Esophagus (tissue), 2 donors: ENCODE results near the gene THEMIS2. TPM values are rescaled to one million over a fixed set of nuclear protein-coding genes. Genes with fewer than 3 reads are reported as not detected.
"Not testable (repeated sequence)": the region's sequence is repeated elsewhere in the genome, so short reads cannot be mapped to it uniquely, and the experiment has no call there.

Source experiments
- H3K27ac ChIP-seq, 2 donors: one replicate each; pipeline ENCODE4 v1.5.1; 2013; ENCODE audit warnings: low read depth in 2 of 2, mild to moderate bottlenecking in 2 of 2, inconsistent platforms in 1 of 2, low read length in 1 of 2, moderate library complexity in 1 of 2
- H3K27me3 ChIP-seq, 2 donors: one replicate each; pipeline ENCODE4 v1.6.1; 2013; ENCODE audit warnings: low read length in 2 of 2, control low read depth in 1 of 2, mild to moderate bottlenecking in 1 of 2; ENCODE audit not compliant: insufficient read depth in 2 of 2, control insufficient read depth in 1 of 2
- H3K36me3 ChIP-seq, 2 donors: one replicate each; pipeline ENCODE4 v1.6.1; 2013; ENCODE audit warnings: low read length in 1 of 2; ENCODE audit not compliant: control insufficient read depth in 2 of 2, insufficient read depth in 2 of 2
- H3K4me1 ChIP-seq, 2 donors: one replicate each; pipeline ENCODE4 v1.6.1; 2013; ENCODE audit warnings: low read length in 1 of 2; ENCODE audit not compliant: control insufficient read depth in 2 of 2, insufficient read depth in 2 of 2
- H3K4me3 ChIP-seq, 2 donors: one replicate each; pipeline ENCODE4 v1.5.1; 2013; ENCODE audit warnings: low read length in 2 of 2, mild to moderate bottlenecking in 2 of 2, low read depth in 1 of 2, moderate library complexity in 1 of 2
- H3K9me3 ChIP-seq, 2 donors: one replicate each; pipeline ENCODE4 v1.6.1; 2013; ENCODE audit warnings: mild to moderate bottlenecking in 2 of 2, low read depth in 1 of 2, low read length in 1 of 2, moderate library complexity in 1 of 2; ENCODE audit not compliant: control insufficient read depth in 2 of 2, insufficient read depth in 1 of 2
- WGBS, 2 donors: extraction: QIAGEN DNeasy Blood & Tissue Kit; methylation state at CpG; one replicate each; pipeline ENCODE4 v1.1.7; 2013; 5-methylcytosine and 5-hydroxymethylcytosine counted together
- polyA plus RNA-seq, 2 donors: library from polyadenylated mRNA; stranded (reverse); fragments of 200-250 nt; gene quantifications; one replicate each; pipeline ENCODE4 v1.2.3, GENCODE V29; 2013
- donor health status: healthy with polysubstance abuse.
- donor health status: Bipolar disorder and iron deficiency.

THEMIS2 gene
- polyA plus RNA-seq, 2 donors, result 2.5 to 2.7 TPM

DNA sequence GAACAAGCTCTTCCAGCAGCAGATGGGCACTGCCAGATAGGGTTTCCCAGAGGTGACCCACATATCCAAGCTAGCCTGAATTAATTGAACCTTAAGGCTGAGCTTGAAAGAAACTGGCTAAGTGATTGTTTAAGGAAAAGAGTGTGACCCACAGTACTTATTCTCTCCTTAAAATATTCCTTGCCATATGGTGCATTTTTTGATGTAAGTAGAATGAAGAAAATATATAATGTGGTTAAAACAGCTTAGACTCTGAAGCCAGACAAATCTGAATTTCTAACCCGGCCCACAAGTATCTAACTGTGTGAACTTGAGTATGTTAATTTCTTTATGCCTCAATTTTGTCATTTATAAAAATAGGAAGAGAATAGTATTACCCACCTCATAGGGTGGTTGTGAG, 36.8 kb upstream of the THEMIS2 start:
- H3K27me3 ChIP-seq, result no peaks in the 10 kb centered on the region
- H3K36me3 ChIP-seq, result peaks cover 2 to 3% of the 10 kb centered on the region in 2 donors
- H3K9me3 ChIP-seq, result no peaks in the 10 kb centered on the region
- H3K27ac ChIP-seq, result no peak overlapping the region
- 93 to 98% methylated on average over 1 of the region's 1 CpG for whole genome bisulfite sequencing, 2 donors
- H3K4me1 ChIP-seq, result no peaks in the 10 kb centered on the region
- no peak overlapping the region for H3K4me3 ChIP-seq

DNA sequence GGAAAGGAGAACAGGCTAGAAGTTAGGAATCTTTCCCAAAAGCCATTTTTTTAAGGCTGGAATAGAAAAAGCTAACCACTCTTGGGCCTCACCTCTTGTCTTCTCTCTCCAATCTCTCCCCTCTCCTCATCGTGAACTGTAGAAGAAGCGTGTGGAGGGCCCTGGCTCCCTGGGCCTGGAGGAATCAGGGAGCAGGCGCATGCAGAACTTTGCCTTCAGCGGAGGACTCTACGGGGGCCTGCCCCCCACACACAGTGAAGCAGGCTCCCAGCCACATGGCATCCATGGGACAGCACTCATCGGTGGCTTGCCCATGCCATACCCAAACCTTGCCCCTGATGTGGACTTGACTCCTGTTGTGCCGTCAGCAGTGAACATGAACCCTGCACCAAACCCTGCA, 22.4 kb upstream of the THEMIS2 start:
- Histone ChIP-seq H3K36me3 (peaks cover 11 to 18% of the 10 kb centered on the region in 2 donors), H3K9me3 (no peaks in the 10 kb centered on the region), H3K4me1 (no peaks in the 10 kb centered on the region), H3K27ac (no peak overlapping the region), H3K4me3 (no peak overlapping the region), H3K27me3 (no peaks in the 10 kb centered on the region)
- WGBS, 2 donors, result 97 to 98% methylated on average over 7 of the region's 7 CpGs

DNA sequence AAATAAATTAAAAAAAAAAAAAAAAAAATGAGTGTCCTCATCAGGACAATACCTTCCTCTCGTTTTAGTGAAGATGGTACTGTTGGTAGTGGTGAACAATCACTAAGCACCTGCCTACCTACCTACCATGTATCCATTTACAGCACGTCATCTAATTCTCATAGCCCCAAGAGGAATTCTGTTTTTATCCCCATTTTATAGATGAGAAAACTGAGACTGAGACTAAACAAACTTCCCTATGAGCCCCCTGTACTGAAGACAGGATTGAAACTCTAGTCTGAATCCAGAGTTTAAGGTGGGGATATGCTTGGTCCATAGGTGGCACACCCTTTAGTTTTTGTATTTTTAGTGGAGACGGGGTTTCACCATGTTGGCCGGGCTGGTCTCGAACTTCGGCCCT, 17.3 kb upstream of the THEMIS2 start:
- H3K36me3 ChIP-seq, result peaks cover 1 to 5% of the 10 kb centered on the region in 2 donors
- no peak overlapping the region for H3K27ac ChIP-seq
- H3K9me3 ChIP-seq, result no peaks in the 10 kb centered on the region
- WGBS, 2 donors, result 81 to 88% methylated on average over 6 of the region's 6 CpGs
- H3K27me3 ChIP-seq, result no peaks in the 10 kb centered on the region
- no peak overlapping the region for H3K4me3 ChIP-seq
- no peaks in the 10 kb centered on the region for H3K4me1 ChIP-seq

DNA sequence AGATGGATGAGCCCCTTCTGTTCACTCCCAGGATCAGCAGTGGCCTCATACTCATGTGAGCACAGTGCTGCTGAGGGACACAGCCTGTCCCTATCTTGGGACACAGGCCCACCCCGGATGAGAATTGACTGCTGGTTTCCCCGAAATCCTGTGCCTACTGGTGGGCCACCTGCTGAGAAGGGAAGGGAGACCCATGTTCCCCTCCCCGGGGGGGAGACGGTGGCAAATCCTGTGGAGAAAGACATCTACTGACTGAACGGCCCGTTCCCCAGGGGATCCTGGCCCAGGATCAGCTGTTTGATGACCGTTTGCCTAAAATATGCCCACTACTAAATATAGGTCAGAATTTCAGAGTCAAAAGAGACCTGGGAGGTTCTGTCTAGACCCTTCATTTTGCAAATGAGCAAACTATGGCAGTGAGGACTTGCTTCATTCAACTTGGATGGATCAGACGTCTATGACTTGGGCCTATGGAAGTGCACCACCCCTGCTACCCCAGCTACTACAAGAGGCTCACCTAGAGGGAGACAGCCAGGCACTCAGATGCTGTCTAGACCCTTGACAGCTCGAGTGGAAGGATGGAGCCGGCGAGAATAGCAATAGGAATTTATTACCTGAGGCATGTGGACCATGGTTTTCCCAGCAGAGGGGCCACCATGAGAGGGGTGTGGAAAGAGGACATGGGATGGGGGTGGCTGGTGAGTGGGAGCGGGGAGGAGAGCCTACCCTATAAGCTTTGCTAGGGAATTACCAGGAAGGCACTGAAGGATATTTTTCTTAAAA, 15.6 kb upstream of the THEMIS2 start:
- no peaks in the 10 kb centered on the region for H3K9me3 ChIP-seq
- H3K27ac ChIP-seq, result no peak overlapping the region
- no peaks in the 10 kb centered on the region for H3K4me1 ChIP-seq
- H3K4me3 ChIP-seq, result no peak overlapping the region
- no peaks in the 10 kb centered on the region for H3K36me3 ChIP-seq
- WGBS, 2 donors, result 74 to 78% methylated on average over 12 of the region's 12 CpGs
- no peaks in the 10 kb centered on the region for H3K27me3 ChIP-seq

DNA sequence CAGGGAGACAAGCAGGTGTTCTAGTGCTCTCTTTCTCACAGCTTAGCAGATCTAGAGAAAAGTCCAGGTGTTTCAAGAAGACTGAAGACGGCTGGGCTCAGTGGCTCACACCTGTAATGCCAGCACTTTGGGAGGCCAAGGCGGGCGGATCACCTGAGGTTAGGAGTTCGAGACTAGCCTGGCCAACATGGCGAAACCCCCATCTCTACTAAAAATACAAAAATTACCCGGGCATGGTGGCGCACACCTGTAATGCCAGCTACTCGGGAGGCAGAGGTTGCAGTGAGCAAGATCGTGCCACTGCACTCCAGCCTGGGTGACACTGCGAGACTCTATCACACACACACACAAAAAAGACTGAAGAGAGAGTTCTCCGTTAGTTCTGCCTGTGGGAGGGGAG, 14.8 kb upstream of the THEMIS2 start:
- not testable (repeated sequence) for H3K4me3 ChIP-seq, H3K4me1 ChIP-seq, H3K9me3 ChIP-seq, H3K36me3 ChIP-seq, H3K27ac ChIP-seq, H3K27me3 ChIP-seq
- 71 to 81% methylated on average over 11 of the region's 11 CpGs for WGBS, 2 donors

DNA sequence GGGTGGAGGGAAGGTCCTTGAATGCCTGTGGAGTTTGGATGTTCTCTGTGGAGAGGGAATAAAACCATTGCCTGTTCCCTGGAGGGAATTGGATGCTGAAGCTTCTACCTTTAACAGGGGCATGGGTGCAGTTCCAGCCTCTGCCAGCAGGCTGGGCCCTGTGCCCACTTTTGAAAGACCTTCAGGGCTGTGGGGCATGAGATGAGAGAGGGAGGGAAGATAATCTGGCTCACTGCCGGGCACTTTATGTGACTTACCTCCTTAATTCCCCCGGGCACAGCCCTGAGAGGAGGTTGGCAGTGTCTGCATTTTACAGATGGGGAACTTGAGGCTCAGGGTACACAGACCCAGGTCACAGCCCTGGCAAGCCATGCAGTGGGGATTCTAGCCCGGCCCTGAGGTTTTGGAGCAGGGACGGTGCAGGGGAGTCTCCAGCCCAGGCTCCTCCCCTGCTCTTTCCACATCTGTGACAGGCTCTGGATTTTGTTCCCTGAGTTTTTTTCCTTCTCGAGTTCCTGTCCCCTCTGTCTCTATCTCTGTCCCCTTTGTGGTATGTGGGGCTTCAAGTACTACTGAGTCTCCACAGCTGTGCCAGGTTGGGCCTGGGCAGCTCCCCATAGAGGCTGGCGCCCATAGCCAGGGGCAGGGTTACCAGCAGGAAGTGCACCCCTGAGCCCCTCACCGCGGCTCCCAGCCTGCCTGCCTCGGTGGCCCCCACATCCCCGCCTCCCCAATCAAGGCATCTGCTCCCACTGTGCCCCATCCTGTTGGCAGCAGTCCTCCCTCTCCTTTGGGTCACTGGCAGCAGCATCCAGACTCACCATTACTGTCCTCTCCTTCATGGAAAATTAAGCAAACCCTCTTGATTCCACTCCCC, 14.0 kb upstream of the THEMIS2 start:
- Histone ChIP-seq H3K27ac (no peak overlapping the region), H3K27me3 (no peaks in the 10 kb centered on the region), H3K36me3 (no peaks in the 10 kb centered on the region), H3K4me1 (no peaks in the 10 kb centered on the region), H3K9me3 (no peaks in the 10 kb centered on the region), H3K4me3 (no peak overlapping the region)
- 29 to 38% methylated on average over 10 of the region's 10 CpGs for WGBS, 2 donors

DNA sequence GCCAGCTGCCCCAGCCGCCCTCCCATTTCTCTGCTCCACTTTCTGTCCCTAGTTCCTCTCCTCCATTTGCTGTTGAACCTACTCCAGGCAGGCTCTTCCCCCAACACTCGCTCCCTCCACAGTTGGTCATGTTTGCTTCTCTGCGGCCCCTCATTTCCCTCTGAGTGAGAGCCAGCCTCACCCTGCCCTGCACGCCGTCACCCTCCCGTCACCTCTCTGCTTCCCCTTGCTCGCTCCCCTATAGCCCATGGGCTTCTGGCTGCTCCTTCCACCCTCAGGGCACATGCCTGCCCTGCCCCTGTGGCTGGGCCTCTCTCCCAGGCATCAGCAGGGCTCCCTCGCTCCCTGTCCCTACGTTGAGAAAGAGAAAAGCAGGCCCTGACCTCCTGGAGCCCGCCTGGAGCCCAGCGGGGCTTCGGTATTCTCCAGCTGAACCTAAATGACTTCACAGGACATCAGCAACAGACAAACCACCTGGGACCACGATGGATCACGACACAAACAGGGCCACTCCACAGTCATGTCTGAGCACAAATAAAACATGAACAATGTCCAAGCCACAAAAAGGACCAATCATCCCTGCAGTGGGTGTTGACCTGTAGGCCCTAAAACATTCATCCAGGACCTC, 13.3 kb upstream of the THEMIS2 start:
- Histone ChIP-seq H3K4me3 (no peak overlapping the region), H3K9me3 (no peaks in the 10 kb centered on the region), H3K36me3 (no peaks in the 10 kb centered on the region), H3K27ac (no peak overlapping the region), H3K4me1 (no peaks in the 10 kb centered on the region), H3K27me3 (no peaks in the 10 kb centered on the region)
- WGBS, 2 donors, result 88 to 91% methylated on average over 14 of the region's 14 CpGs

DNA sequence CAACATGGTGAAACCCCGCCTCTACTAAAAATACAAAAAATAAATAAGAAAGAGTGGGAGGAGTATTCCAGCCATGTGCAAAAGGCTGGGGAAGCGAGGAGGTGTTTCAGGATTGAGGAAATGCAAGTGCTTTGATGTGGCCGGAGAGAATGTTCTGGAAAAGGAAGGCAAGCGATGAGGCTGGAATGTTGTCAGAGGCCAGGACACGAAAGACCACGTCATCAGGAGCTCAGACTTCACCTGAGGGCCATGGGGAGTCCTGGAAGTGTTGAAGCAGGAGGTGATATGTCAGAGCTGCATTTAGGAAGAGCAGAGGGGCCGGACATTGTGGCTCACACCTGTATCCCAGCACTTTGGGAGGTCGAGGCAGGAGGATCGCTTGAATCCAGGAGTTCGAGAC, 10.9 kb upstream of the THEMIS2 start:
- 92% methylated on average over 10 of the region's 10 CpGs for WGBS, 2 donors
- Histone ChIP-seq H3K36me3 (no peaks in the 10 kb centered on the region), H3K27ac (no peak overlapping the region), H3K4me3 (no peak overlapping the region), H3K9me3 (no peaks in the 10 kb centered on the region), H3K4me1 (no peaks in the 10 kb centered on the region), H3K27me3 (no peaks in the 10 kb centered on the region)

DNA sequence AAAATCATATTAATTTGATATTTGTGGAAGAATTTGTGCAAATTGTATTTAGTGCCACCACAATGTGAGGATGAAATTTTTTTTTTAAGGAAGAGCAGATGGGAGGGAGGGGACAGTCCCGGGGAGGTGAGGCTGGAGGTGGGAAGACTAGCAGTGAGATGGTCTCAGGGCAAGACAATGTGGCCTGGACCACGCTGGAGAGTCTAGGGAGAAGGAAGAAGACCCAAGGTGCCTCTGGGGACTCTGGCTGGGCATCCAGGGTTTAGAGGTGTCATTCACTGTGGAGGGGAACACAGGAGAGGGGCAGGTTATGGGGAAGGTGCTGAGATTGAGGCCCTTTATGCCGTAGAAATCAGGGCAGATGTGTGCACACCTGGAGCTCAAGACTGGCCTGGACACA, 10.3 kb upstream of the THEMIS2 start:
- 81 to 88% methylated on average over 3 of the region's 3 CpGs for WGBS, 2 donors
- no peaks in the 10 kb centered on the region for H3K9me3 ChIP-seq
- no peaks in the 10 kb centered on the region for H3K36me3 ChIP-seq
- H3K27me3 ChIP-seq, result no peaks in the 10 kb centered on the region
- no peak overlapping the region for H3K4me3 ChIP-seq
- H3K4me1 ChIP-seq, result no peaks in the 10 kb centered on the region
- no peak overlapping the region for H3K27ac ChIP-seq
